Suppressor macrophage (primary cell): ENCODE data around the gene ERCC6.

Source experiments
- DNase-seq, 4 experiments: peaks; one replicate each; pipeline ENCODE4 v3.0.0-alpha.2; 2020 to 2022

Gene ERCC6

DNA sequence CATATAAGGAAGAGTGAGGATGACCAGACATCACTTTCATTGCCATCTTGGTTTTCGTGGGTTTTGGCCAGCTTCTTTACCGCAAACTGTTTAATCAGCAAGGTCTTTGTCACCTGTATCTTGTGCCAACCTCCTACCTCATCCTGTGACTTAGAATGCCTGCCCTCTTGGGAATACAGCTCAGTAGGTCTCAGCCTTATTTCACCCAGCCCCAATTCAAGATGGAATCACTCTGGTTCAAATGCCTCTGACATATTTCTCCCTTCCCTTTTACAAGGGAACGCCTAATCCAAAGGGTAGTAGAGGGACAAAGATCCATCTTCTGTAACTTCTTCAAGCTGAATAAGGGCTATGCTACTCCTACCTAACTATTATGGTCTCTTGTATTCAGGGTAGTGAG, 4.7 kb upstream of the ERCC6 start:
- DNase-seq, result no peak

- no peak for DNase-seq
These were observed 3.4 kb upstream of the ERCC6 start for GRCh38 chr10:49542353-49542752.

GRCh38 chr10:49541762-49542161, 2.8 kb upstream of the ERCC6 start:
- no peak for DNase-seq

DNA sequence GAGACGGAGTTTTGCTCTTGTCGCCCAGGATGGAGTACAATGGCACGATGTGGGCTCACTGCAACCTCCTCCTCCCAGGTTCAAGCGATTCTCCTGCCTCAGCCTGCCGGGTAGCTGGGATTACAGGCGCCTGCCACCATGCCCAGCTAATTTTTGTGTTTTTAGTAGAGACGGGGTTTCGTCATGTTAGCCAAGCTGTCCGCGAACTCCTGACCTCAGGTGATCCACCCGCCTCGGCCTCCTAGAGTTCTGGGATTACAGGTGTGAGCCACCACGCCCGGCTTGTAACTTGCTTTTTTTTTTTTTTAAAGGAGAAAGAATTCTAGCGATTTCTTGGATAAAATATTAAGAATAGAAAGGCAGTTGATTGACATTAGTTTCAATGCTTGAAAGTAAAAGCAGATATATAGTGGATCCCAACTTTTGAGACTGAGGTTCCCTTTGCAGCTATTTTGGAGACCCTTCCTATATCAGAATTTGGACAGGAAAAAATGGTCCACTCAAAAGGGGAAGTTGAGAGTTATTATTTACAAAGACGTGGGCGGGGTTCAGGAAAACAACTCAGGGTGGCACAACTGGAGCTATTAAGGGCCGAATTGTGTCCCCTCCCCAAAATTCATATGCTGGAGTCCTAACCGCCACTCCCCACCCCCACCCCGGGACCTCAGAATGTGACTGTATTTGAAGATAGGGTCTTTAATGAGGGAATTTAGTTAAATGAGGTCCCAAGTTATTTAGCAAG, 1.3 kb upstream of the ERCC6 start:
- peak; percentile 7 to 64 (median 37) for DNase-seq

DNA sequence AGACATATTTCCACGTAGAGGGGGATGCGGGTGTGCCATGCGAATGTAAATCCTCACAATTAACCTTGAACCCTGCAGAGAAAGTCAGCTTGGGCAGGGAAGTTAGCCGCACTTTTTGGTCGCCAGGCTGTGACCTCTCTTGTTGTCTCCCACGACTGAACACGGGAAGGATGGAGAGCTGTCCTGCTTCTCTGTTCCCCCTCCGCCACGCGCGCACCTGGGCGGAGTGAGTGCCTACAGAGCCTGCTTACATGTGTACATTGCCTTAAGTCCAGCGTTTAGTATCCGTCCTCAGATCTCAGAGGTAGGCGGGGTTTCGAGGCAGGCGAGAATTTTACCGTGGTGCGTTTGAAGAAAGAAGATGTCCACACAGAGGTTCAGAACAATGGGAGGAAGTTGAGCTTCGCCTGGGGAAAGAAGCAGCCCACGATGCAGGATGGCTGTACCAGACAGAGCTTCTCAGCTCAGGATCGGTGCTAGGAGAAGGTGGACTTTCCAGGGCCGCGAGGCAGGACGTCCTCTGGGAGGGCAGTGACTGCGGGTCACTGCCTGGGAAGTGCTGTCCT, 482 bp upstream of the ERCC6 start:
- DNase-seq, result peak in 3 of 4 experiments; percentile 57 to 67 (median 59)

- DNase-seq, result peak; percentile 39 to 77 (median 56)
These were observed 4.1 kb downstream of the ERCC6 start for GRCh38 chr10:49534670-49535381.

- no peak for DNase-seq
These were observed 6.5 kb downstream of the ERCC6 start for GRCh38 chr10:49532461-49532860.

DNA sequence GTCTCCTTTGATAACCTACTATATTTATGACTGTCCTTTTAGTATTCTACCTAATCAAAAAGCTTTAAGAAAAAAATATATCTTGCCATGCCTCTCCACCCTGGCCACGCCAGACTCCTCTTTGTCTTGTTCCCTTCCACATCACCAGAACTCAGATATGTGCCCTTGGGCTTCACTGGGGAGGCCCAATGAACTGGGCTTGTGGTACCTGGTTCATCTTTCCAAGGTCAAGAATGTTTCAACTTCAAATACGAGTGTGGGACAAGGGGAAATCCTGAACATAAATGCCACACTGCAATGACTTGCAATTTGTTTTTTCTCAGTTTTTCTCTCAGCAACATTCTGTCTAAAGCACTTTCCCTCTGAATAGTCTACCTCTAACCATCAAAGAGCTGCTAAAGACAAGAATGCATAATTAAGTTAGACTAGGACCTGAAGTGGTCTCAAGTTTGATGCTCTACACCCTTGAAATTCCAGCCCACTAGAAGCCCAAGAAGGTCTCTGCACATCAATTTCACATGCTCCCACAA, 9.9 kb downstream of the ERCC6 start:
- DNase-seq, result no peak

DNA sequence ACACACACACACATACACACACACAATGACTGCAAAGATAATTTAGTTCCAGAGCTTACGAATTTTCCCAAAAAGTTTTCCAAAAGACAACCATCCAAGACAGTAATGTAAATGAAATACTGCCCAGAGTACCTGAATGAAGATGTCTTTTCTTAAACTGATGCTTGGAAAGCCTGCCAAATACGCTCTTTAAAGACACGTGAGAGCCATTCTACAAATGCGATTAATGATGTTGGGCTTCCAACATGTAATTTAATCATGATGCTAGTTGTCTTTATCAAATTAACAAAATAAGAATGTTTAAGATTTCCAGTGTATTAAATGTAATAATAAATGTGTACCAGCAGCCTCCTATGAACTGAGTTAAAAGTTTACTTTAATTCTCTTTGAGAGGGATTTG, 11.1 kb downstream of the ERCC6 start:
- DNase-seq, result no peak

DNA sequence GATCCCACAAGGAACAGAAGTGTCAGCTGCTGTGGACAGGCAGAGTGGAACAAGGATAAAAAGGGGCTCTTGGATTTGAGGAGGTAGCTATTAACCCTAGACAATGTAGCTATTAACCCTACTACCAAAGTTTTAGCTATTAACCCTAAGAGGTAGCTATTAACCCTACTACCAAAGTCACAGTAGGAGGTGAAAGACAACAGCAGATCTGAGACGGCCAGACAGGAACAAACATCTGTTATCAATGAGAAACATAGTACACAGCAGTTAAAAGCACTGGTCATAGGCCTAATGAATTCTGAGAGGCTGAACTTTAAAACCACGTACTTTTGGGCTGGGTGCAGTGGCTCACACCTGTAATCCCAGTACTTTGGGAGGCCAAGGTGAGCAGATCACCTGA, 11.9 kb downstream of the ERCC6 start:
- DNase-seq, result no peak

- peak; percentile 14 to 79 (median 46) for DNase-seq
These were observed 12.3 kb downstream of the ERCC6 start for GRCh38 chr10:49526619-49527018.

- no peak for DNase-seq
These were observed 14.4 kb downstream of the ERCC6 start for GRCh38 chr10:49524496-49524895.

- DNase-seq, result no peak
These were observed 15.6 kb downstream of the ERCC6 start for GRCh38 chr10:49523301-49523700.

- no peak for DNase-seq
These were observed 17.9 kb downstream of the ERCC6 start for GRCh38 chr10:49521062-49521461.

DNA sequence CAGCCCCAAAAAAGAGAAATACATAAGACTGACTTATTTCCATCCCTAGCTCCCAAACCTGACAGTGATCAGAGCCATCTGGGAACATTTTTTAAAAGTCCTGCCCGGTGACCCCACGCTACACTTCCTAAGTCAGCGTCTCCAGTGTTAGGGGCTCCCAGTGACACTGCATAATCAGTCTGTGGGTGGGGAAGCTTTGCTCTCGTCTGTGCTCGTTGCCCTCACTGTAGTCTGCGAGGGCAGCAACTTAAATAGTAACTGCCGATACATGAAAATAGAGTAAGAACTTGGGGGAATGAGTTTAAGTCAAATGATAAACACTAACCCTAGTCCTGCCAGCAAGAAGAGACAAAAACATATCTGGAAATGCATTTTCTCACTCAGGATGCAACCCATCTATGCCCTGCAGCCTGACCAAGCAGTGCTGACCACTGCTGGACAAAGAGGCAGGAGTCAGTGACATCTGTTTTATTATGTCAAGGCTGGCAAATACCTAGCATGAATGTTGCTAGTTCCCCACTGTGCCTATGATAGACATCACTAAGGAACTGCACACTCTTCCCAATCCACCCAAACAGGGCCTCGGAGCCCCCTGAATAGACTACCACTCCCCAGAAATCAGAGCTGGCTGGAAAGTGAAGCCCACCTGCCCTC, 18.7 kb downstream of the ERCC6 start:
- DNase-seq, result no peak

- DNase-seq, result no peak
These were observed 19.2 kb downstream of the ERCC6 start for GRCh38 chr10:49519717-49520116.

- peak; percentile 39 to 64 (median 53) for DNase-seq
These were observed 19.8 kb downstream of the ERCC6 start for GRCh38 chr10:49518982-49519578.

- no peak for DNase-seq
These were observed 20.4 kb downstream of the ERCC6 start for GRCh38 chr10:49518566-49518965.

- no peak for DNase-seq
These were observed 22.5 kb downstream of the ERCC6 start for GRCh38 chr10:49516216-49516970.

DNA sequence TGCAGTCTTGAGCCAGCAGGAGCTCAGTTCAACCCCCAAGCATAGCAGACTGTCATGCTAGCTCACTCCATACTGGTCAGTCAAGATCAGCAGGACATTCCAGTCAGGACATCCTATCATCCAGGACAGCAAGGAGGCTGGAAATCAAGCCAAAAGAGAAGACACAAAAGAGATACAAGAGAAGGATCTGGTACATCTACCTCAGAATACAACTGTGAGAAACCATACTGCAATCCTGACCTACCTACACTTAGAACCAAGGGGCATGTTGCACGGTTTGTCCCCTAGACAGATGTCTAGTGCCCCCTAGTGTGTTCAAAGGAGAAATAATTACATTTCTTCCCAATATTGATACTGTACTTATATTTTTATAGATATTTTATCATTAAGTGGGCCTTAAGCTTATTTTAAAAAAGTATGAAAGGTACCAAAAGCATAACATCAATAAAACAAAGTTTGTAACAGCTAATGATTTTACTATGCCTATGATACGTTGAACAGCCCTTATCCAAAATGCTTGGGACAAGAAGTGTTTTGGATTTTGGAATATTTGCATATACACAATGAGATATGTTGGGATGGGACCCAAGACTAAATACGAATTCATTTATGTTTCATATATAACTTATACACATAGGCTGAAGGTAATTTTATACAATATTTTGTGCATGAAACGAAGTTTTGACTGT, 26.7 kb downstream of the ERCC6 start:
- peak; percentile 11 to 57 (median 42) for DNase-seq

- DNase-seq, result no peak
These were observed 29.1 kb downstream of the ERCC6 start for GRCh38 chr10:49509771-49510303.
